Vagina (tissue), 2 donors: ENCODE results near the gene PDE10A.

ENCODE experiments used
- POLR2A ChIP-seq, 2 donors: fragments of 450-650 bp; IDR thresholded peaks; one replicate each; pipeline ENCODE4 v1.6.1; 2017; ENCODE audit warnings: antibody characterized with exemption in 2 of 2, mild to moderate bottlenecking in 2 of 2, moderate library complexity in 2 of 2
- POLR2AphosphoS5 ChIP-seq, 2 donors: sonication (generic); formaldehyde crosslinking; IDR thresholded peaks; one replicate each; pipeline ENCODE4 v1.9.0; 2017; ENCODE audit warnings: antibody characterized with exemption in 2 of 2, mild to moderate bottlenecking in 2 of 2, low read depth in 1 of 2; ENCODE audit not compliant: insufficient read depth in 1 of 2
- TF ChIP-seq, protein P1 (sequence below), 3 experiments: fragments of 450-650 bp in 2 of 3; fragments of 200-600 bp in 1 of 3; sonication (generic) in 1 of 3; IDR thresholded peaks; one replicate each; pipeline ENCODE4 v1.5.1; 2017 to 2019; ENCODE audit warnings: antibody characterized with exemption in 3 of 3, mild to moderate bottlenecking in 2 of 3, moderate library complexity in 2 of 3

DNA sequence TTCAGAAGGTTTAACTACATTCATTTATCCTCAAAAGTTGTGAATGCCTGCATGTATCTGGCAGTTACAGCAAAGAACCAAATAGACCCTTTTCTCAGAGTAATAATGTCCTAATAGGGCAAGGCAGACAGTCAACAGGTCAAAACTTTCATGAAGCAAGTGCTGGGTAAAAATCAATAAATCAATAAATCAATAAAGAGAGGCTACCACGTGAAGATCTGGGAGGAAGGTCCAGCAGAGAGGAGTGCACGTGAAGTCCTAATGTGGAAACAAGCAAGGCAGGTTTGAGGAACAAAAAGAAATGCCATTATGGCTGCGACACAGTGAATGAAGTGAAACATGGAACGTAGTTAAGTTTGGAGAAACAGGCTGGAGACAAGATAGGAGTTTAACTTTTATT, 317.3 kb downstream of the PDE10A start:
- TF ChIP-seq, protein P1, sequence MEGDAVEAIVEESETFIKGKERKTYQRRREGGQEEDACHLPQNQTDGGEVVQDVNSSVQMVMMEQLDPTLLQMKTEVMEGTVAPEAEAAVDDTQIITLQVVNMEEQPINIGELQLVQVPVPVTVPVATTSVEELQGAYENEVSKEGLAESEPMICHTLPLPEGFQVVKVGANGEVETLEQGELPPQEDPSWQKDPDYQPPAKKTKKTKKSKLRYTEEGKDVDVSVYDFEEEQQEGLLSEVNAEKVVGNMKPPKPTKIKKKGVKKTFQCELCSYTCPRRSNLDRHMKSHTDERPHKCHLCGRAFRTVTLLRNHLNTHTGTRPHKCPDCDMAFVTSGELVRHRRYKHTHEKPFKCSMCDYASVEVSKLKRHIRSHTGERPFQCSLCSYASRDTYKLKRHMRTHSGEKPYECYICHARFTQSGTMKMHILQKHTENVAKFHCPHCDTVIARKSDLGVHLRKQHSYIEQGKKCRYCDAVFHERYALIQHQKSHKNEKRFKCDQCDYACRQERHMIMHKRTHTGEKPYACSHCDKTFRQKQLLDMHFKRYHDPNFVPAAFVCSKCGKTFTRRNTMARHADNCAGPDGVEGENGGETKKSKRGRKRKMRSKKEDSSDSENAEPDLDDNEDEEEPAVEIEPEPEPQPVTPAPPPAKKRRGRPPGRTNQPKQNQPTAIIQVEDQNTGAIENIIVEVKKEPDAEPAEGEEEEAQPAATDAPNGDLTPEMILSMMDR (IDR thresholded peaks at IDR 0.05): no peak
- TF ChIP-seq POLR2A (IDR thresholded peaks at IDR 0.05) (no peak), POLR2AphosphoS5 (IDR thresholded peaks at IDR 0.05; ENCODE audit: insufficient read depth in 1 of 2, low read depth in 1 of 2) (no peak)
